GM23248 (cell line): ENCODE measurements around the gene DOP1A.

ENCODE experiments used
- EZH2 ChIP-seq: fragments of 200-600 bp; sonication (generic); IDR thresholded peaks from 2 replicates; pipeline ENCODE4 v1.6.1; 2018; ENCODE audit warnings: antibody characterized with exemption, mild to moderate bottlenecking; ENCODE audit not compliant: insufficient read depth, poor library complexity, severe bottlenecking
- EZH2phosphoT487 ChIP-seq: fragments of 200-600 bp; sonication (generic); IDR thresholded peaks from 2 replicates; pipeline ENCODE4 v1.6.1; 2018; ENCODE audit warnings: antibody characterized with exemption, moderate library complexity, mild to moderate bottlenecking, low read depth; ENCODE audit not compliant: insufficient read depth

DNA sequence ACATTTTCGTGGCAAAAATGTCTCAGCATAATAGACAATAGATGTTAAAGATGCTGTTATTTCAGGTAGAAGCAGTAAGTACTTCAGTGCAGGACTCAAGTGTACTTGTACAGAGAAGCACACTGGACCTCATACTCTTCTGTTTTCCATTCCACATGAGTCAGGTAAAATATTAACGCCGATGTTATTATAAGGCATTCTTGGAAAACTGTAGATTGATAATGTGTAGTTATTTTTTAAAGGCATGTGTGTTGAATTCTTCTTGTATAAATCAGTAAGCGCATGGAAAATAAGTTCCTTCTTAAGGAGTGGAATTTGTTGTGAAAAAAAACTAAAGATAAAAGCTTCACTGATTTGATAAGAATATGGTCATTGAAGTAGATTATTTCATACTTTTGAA is 45.8 kb downstream of the DOP1A start:
- TF ChIP-seq EZH2 (no peak), EZH2phosphoT487 (no peak)
